H1 (cell line): ENCODE measurements around the gene CRTAC1.

Experiments
- CEBPB ChIP-seq: IDR thresholded peaks from 2 replicates; pipeline ENCODE4 v1.6.1; 2012; ENCODE audit warnings: low read depth, low read length
- CREB1 ChIP-seq: IDR thresholded peaks from 2 replicates; pipeline ENCODE4 v1.6.1; 2012; ENCODE audit warnings: inconsistent platforms
- CTCF ChIP-seq, 3 experiments: IDR thresholded peaks; 1 replicate in 2 of 3; 2 replicates in 1 of 3; pipeline versions ENCODE4 v1.5.1 to v1.6.1; 2011; ENCODE audit warnings: low read length in 3 of 3, mild to moderate bottlenecking in 3 of 3, inconsistent platforms in 2 of 3, low read depth in 1 of 3, moderate library complexity in 1 of 3; ENCODE audit not compliant: insufficient read depth in 1 of 3; ENCODE audit errors: control extremely low read depth in 1 of 3
- EZH2 ChIP-seq: fragments of 200-600 bp; sonication (generic); IDR thresholded peaks from 2 replicates; pipeline ENCODE4 v1.7.1; 2012; ENCODE audit warnings: low read depth, mild to moderate bottlenecking, moderate library complexity, low read length, inconsistent platforms; ENCODE audit not compliant: severe bottlenecking
- NRF1 ChIP-seq: IDR thresholded peaks from 2 replicates; pipeline ENCODE4 v1.6.1; 2011; ENCODE audit warnings: mild to moderate bottlenecking, low read depth, low read length, improper control_type of control experiment
- POLR2AphosphoS5 ChIP-seq: IDR thresholded peaks from 2 replicates; pipeline ENCODE4 v1.6.1; 2011; ENCODE audit warnings: low read depth, low read length
- SP2 ChIP-seq: IDR thresholded peaks from 2 replicates; pipeline ENCODE4 v1.6.1; 2012; ENCODE audit warnings: mild to moderate bottlenecking, low read length, inconsistent platforms
- YY1 ChIP-seq: IDR thresholded peaks from 2 replicates; pipeline ENCODE4 v1.6.1; 2011; ENCODE audit warnings: low read depth, mild to moderate bottlenecking, low read length
- ZNF274 ChIP-seq: IDR thresholded peaks from 2 replicates; pipeline ENCODE4 v1.7.0; 2012; ENCODE audit warnings: low read length, borderline replicate concordance; ENCODE audit errors: extremely low read depth
- TF ChIP-seq, protein P1 (sequence below): IDR thresholded peaks from 2 replicates; pipeline ENCODE4 v1.6.1; 2011; ENCODE audit warnings: low read depth, mild to moderate bottlenecking, low read length; ENCODE audit not compliant: insufficient read depth
- TF ChIP-seq, protein P2 (sequence below): IDR thresholded peaks from 2 replicates; pipeline ENCODE4 v1.6.1; 2012; ENCODE audit warnings: inconsistent platforms
- TF ChIP-seq, protein P3 (sequence below): IDR thresholded peaks from 2 replicates; pipeline ENCODE4 v1.6.1; 2012; ENCODE audit warnings: inconsistent platforms

GRCh38 chr10:97915346-97916131 is 114.9 kb downstream of the CRTAC1 start:
- TF ChIP-seq CTCF (IDR thresholded peaks at IDR 0.05; ENCODE audit: control extremely low read depth in 1 of 3, insufficient read depth in 1 of 3, low read depth in 1 of 3, low read length in 3 of 3): no peak
- TF ChIP-seq YY1: no peak
- no peak for TF ChIP-seq SP2
- TF ChIP-seq, protein P1, sequence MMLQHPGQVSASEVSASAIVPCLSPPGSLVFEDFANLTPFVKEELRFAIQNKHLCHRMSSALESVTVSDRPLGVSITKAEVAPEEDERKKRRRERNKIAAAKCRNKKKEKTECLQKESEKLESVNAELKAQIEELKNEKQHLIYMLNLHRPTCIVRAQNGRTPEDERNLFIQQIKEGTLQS: no peak
- TF ChIP-seq NRF1: no peak
- TF ChIP-seq, protein P2, sequence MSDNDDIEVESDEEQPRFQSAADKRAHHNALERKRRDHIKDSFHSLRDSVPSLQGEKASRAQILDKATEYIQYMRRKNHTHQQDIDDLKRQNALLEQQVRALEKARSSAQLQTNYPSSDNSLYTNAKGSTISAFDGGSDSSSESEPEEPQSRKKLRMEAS: no peak
- TF ChIP-seq, protein P3, sequence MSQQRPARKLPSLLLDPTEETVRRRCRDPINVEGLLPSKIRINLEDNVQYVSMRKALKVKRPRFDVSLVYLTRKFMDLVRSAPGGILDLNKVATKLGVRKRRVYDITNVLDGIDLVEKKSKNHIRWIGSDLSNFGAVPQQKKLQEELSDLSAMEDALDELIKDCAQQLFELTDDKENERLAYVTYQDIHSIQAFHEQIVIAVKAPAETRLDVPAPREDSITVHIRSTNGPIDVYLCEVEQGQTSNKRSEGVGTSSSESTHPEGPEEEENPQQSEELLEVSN: no peak
- no peak for TF ChIP-seq POLR2AphosphoS5
- TF ChIP-seq CREB1: no peak
- no peak for TF ChIP-seq EZH2
- no peak for TF ChIP-seq ZNF274
- no peak for TF ChIP-seq CEBPB
